ENCODE results near the gene MAMDC2.

The MAMDC2 gene

GRCh38 chr9:70111042-70111602 is 67.5 kb downstream of the MAMDC2 start:
- DNase-seq, result peak; percentile 27

GRCh38 chr9:70111641-70112236 is 68.1 kb downstream of the MAMDC2 start:
- no peak for DNase-seq

GRCh38 chr9:70112981-70113380 is 69.3 kb downstream of the MAMDC2 start:
- DNase-seq, result no peak

GRCh38 chr9:70113403-70114022 is 69.9 kb downstream of the MAMDC2 start:
- DNase-seq, result no peak

GRCh38 chr9:70114898-70115297 is 71.2 kb downstream of the MAMDC2 start:
- no peak for DNase-seq

GRCh38 chr9:70117835-70118319 is 74.2 kb downstream of the MAMDC2 start:
- DNase-seq, result no peak

GRCh38 chr9:70119786-70120185 is 76.1 kb downstream of the MAMDC2 start:
- DNase-seq, result no peak

- DNase-seq, result no peak
These were observed 77.3 kb downstream of the MAMDC2 start for GRCh38 chr9:70120834-70121510.

GRCh38 chr9:70121818-70122436 is 78.3 kb downstream of the MAMDC2 start:
- DNase-seq, result no peak

GRCh38 chr9:70123695-70124094 is 80.0 kb downstream of the MAMDC2 start:
- no peak for DNase-seq

GRCh38 chr9:70125621-70126263 is 82.1 kb downstream of the MAMDC2 start:
- DNase-seq, result no peak

- DNase-seq, result no peak
These were observed 83.4 kb downstream of the MAMDC2 start for GRCh38 chr9:70127036-70127435.

- no peak for DNase-seq
These were observed 84.1 kb downstream of the MAMDC2 start for GRCh38 chr9:70127540-70128416.

- no peak for DNase-seq
These were observed 86.6 kb downstream of the MAMDC2 start for GRCh38 chr9:70130266-70130665.

- DNase-seq, result no peak
These were observed 87.6 kb downstream of the MAMDC2 start for GRCh38 chr9:70131296-70131695.

GRCh38 chr9:70133253-70134208 is 89.9 kb downstream of the MAMDC2 start:
- no peak for DNase-seq

GRCh38 chr9:70134360-70134759 is 90.7 kb downstream of the MAMDC2 start:
- no peak for DNase-seq

GRCh38 chr9:70135176-70135575 is 91.5 kb downstream of the MAMDC2 start:
- DNase-seq, result no peak

- DNase-seq, result no peak
These were observed 93.0 kb downstream of the MAMDC2 start for GRCh38 chr9:70136632-70137031.

- DNase-seq, result no peak
These were observed 93.9 kb downstream of the MAMDC2 start for GRCh38 chr9:70137577-70137976.

- DNase-seq, result no peak
These were observed 98.5 kb downstream of the MAMDC2 start for GRCh38 chr9:70142101-70142500.
